ENCODE measurements around the gene ZBTB18. TPM values are rescaled to one million over a fixed set of nuclear protein-coding genes. Genes with fewer than 3 reads are reported as not detected.
A peak's percentile ranks its signal among the peaks of the same experiment; 100 is the strongest.

ZBTB18 gene
- 4.0 TPM for polyA plus RNA-seq (2012; ENCODE audit: low read depth, missing spikeins)

DNA sequence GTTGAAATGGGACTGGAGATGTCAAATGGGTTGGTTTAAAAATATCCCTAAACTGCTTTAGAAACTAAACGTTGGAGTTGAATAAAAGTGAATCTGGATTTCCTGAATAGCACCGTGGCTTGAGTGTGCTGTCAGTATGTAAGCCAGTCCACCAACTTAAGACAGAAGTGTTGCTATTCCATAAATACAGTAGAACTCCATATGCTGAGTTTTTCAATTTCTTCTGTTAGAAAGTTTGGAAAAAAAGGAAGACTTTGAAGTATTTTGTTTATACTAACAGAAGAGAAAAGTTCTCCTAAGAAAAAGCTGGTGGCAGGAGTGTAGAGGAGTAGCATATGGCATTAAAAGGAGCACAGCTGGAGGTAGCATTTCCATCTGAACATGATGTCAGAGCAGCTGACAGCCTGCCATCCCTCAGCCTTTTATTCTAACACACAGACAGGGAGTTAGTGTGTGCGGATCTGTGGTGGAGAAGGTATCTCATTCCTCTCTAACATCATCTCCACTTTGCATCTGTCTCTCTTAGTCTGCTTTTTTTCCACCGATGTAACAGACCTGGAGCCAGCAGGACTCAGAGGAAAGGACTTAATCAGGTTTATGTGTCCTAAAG is at the start of gene ZBTB18:
ZBTB18 (plus strand) TSS at position 449 of the 610 bp plus-strand sequence; CDS start at position 598, 149 bp downstream.
- peak; percentile 47 for FAIRE-seq
- TF ChIP-seq PAX5 (IDR thresholded peaks at IDR 0.05; ENCODE audit: insufficient read depth, low read length, severe bottlenecking): no peak
- TF ChIP-seq POLR2AphosphoS5 (IDR thresholded peaks at IDR 0.05; ENCODE audit: low read depth, low read length): no peak
- TF ChIP-seq POLR2A (IDR thresholded peaks at IDR 0.05; ENCODE audit: low read depth, low read length): no peak
- TF ChIP-seq SPI1 (IDR thresholded peaks at IDR 0.05; ENCODE audit: low read depth, low read length): no peak
- TF ChIP-seq TAF1 (IDR thresholded peaks at IDR 0.05; ENCODE audit: low read depth, low read length): no peak
- TF ChIP-seq POU2F2 (IDR thresholded peaks at IDR 0.05; ENCODE audit: low read depth, low read length): no peak
- DNase-seq (ENCODE audit: insufficient read length, low spot score): no peak

DNA sequence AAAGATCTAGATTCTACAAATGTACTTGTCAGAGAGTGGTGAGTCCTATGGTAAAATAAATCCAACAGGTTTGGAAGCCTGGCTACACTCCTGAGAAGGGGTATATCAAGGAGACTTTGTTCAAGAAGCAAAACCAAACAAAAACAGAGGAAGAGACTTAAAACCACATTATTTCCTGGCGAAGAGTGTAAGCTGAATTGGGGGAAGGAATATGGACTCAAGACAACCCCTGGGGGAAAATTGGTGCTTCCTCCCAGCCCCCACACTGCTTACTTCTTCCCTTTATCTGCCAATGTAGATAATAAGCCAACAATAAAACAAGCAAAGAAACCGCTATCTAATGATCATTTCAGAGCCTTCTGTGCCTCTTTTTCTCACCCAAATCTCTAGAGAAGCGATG is 48.4 kb upstream of the ZBTB18 start:
- no peak for DNase-seq (ENCODE audit: insufficient read length, low spot score)
- FAIRE-seq: no peak
- no peak for TF ChIP-seq POU2F2 (IDR thresholded peaks at IDR 0.05; ENCODE audit: low read depth, low read length)
- no peak for TF ChIP-seq POLR2AphosphoS5 (IDR thresholded peaks at IDR 0.05; ENCODE audit: low read depth, low read length)
- no peak for TF ChIP-seq POLR2A (IDR thresholded peaks at IDR 0.05; ENCODE audit: low read depth, low read length)
- no peak for TF ChIP-seq PAX5 (IDR thresholded peaks at IDR 0.05; ENCODE audit: insufficient read depth, low read length, severe bottlenecking)

DNA sequence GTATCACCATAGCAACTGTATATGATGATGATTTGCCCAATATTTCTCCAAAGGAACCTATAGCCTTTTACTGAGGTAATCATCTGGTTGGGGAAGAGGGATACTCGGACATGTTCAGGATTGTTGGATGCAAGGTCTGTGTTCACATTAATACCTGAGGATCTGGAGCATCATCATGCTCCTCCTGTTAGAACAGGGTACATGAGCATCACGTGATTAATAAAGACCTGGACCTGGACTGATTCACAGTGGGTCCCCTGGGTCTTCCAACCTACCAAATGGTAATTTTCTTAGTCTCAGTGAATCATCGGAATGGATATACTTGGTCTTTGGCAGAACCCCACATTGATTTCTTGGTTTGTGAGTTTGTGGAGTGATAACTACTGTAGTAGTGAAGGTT is 45.6 kb upstream of the ZBTB18 start:
- no peak for TF ChIP-seq POLR2A (IDR thresholded peaks at IDR 0.05; ENCODE audit: low read depth, low read length)
- no peak for TF ChIP-seq TAF1 (IDR thresholded peaks at IDR 0.05; ENCODE audit: low read depth, low read length)
- TF ChIP-seq SPI1 (IDR thresholded peaks at IDR 0.05; ENCODE audit: low read depth, low read length): no peak
- TF ChIP-seq POLR2AphosphoS5 (IDR thresholded peaks at IDR 0.05; ENCODE audit: low read depth, low read length): no peak
- no peak for TF ChIP-seq PAX5 (IDR thresholded peaks at IDR 0.05; ENCODE audit: insufficient read depth, low read length, severe bottlenecking)
- no peak for TF ChIP-seq POU2F2 (IDR thresholded peaks at IDR 0.05; ENCODE audit: low read depth, low read length)
- FAIRE-seq (no peak), DNase-seq (ENCODE audit: insufficient read length, low spot score) (no peak)

DNA sequence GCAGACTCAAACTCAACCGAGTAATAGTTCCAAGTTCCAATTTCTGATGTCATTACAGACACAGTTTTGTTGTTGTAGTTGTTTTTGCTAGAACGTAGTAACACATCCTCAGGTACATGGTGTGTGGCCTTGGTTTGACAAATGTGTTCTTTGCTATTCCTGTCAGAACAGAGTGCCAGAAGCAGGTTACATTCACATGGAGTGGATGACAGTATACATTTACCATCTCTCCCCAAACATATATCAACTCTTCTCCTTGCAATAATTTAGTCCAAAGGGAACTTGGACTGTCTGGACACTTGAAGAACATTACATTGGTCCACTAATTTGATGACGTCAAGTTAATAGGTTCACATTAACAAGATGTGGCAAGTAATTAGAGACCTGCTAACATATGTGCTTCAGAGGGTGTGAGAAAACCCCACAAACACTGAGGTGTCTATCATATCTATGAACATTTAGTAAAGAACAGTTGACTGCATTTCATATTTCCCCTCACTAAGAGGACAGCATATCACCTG is 44.6 kb upstream of the ZBTB18 start:
- TF ChIP-seq POLR2AphosphoS5 (IDR thresholded peaks at IDR 0.05; ENCODE audit: low read depth, low read length): no peak
- no peak for TF ChIP-seq POLR2A (IDR thresholded peaks at IDR 0.05; ENCODE audit: low read depth, low read length)
- no peak for TF ChIP-seq POU2F2 (IDR thresholded peaks at IDR 0.05; ENCODE audit: low read depth, low read length)
- FAIRE-seq (no peak), DNase-seq (ENCODE audit: insufficient read length, low spot score) (no peak)

GRCh38 chr1:244006961-244007360 is 44.1 kb upstream of the ZBTB18 start:
- TF ChIP-seq POLR2AphosphoS5 (IDR thresholded peaks at IDR 0.05; ENCODE audit: low read depth, low read length) (no peak), SPI1 (IDR thresholded peaks at IDR 0.05; ENCODE audit: low read depth, low read length) (no peak), TAF1 (IDR thresholded peaks at IDR 0.05; ENCODE audit: low read depth, low read length) (no peak), POU2F2 (IDR thresholded peaks at IDR 0.05; ENCODE audit: low read depth, low read length) (no peak), POLR2A (IDR thresholded peaks at IDR 0.05; ENCODE audit: low read depth, low read length) (no peak), PAX5 (IDR thresholded peaks at IDR 0.05; ENCODE audit: insufficient read depth, low read length, severe bottlenecking) (no peak)
- no peak for FAIRE-seq
- no peak for DNase-seq (ENCODE audit: insufficient read length, low spot score)

- FAIRE-seq: no peak
- DNase-seq (ENCODE audit: insufficient read length, low spot score): no peak
- TF ChIP-seq POLR2A (IDR thresholded peaks at IDR 0.05; ENCODE audit: low read depth, low read length): no peak
Measured at GRCh38 chr1:244010191-244010590, 40.9 kb upstream of the ZBTB18 start.

GRCh38 chr1:244010703-244011123 is 40.4 kb upstream of the ZBTB18 start:
- TF ChIP-seq PAX5 (IDR thresholded peaks at IDR 0.05; ENCODE audit: insufficient read depth, low read length, severe bottlenecking) (no peak), SPI1 (IDR thresholded peaks at IDR 0.05; ENCODE audit: low read depth, low read length) (no peak), POLR2A (IDR thresholded peaks at IDR 0.05; ENCODE audit: low read depth, low read length) (no peak)
- no peak for DNase-seq (ENCODE audit: insufficient read length, low spot score)
- no peak for FAIRE-seq

DNA sequence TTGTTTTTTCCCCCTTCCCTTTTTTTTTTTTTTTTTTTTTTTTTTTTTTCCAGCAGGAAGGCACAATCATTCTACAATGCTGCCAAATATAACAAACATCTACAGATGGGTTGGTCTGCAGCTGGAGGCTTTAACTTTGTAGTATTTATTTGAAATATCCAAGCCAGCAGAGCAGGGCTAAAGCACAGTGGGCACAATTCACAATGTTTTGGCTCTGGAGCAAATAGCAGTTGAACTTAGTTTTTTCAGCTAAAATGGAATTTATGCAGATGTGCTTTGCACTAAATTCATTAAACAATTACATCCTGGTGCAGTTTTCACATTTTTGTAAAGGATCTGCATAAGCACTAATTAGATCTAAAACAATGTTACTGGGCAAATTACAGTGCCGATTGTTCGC is 39.8 kb upstream of the ZBTB18 start:
- FAIRE-seq (no peak), DNase-seq (ENCODE audit: insufficient read length, low spot score) (no peak)
- TF ChIP-seq TAF1 (IDR thresholded peaks at IDR 0.05; ENCODE audit: low read depth, low read length) (no peak), POLR2A (IDR thresholded peaks at IDR 0.05; ENCODE audit: low read depth, low read length) (no peak), POU2F2 (IDR thresholded peaks at IDR 0.05; ENCODE audit: low read depth, low read length) (no peak), PAX5 (IDR thresholded peaks at IDR 0.05; ENCODE audit: insufficient read depth, low read length, severe bottlenecking) (no peak), SPI1 (IDR thresholded peaks at IDR 0.05; ENCODE audit: low read depth, low read length) (no peak), POLR2AphosphoS5 (IDR thresholded peaks at IDR 0.05; ENCODE audit: low read depth, low read length) (no peak)

DNA sequence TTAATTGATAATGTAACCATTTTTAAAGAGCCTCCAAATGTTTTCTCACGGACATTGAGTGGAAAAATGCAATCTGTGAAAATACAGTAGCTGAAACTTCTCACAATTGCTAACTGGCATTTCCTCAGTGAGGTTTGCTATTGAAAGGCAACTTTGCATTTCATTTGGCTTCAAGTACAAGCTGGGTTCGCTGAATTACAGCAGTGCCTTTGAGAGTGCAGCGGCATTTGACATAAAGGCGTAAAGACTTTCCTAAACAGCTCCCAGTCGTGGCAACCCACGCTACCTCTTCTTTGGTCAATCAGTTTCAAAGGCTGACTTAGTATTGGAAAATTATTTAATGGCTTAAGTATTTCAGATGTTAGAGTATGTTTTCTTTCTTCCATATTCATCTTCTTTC is 39.3 kb upstream of the ZBTB18 start:
- no peak for FAIRE-seq
- TF ChIP-seq TAF1 (IDR thresholded peaks at IDR 0.05; ENCODE audit: low read depth, low read length) (no peak), POLR2A (IDR thresholded peaks at IDR 0.05; ENCODE audit: low read depth, low read length) (no peak), PAX5 (IDR thresholded peaks at IDR 0.05; ENCODE audit: insufficient read depth, low read length, severe bottlenecking) (no peak), SPI1 (IDR thresholded peaks at IDR 0.05; ENCODE audit: low read depth, low read length) (no peak), POLR2AphosphoS5 (IDR thresholded peaks at IDR 0.05; ENCODE audit: low read depth, low read length) (no peak), POU2F2 (IDR thresholded peaks at IDR 0.05; ENCODE audit: low read depth, low read length) (no peak)
- no peak for DNase-seq (ENCODE audit: insufficient read length, low spot score)

GRCh38 chr1:244012202-244012601 is 38.9 kb upstream of the ZBTB18 start:
- DNase-seq (ENCODE audit: insufficient read length, low spot score) (no peak), FAIRE-seq (no peak)
- TF ChIP-seq SPI1 (IDR thresholded peaks at IDR 0.05; ENCODE audit: low read depth, low read length): no peak
- no peak for TF ChIP-seq PAX5 (IDR thresholded peaks at IDR 0.05; ENCODE audit: insufficient read depth, low read length, severe bottlenecking)
- TF ChIP-seq POLR2AphosphoS5 (IDR thresholded peaks at IDR 0.05; ENCODE audit: low read depth, low read length): no peak
- no peak for TF ChIP-seq TAF1 (IDR thresholded peaks at IDR 0.05; ENCODE audit: low read depth, low read length)
- no peak for TF ChIP-seq POU2F2 (IDR thresholded peaks at IDR 0.05; ENCODE audit: low read depth, low read length)
- no peak for TF ChIP-seq POLR2A (IDR thresholded peaks at IDR 0.05; ENCODE audit: low read depth, low read length)

All from GM12891 (cell line).